Activated CD4-positive, alpha-beta T cell treated with anti-CD3 and anti-CD28 coated beads for 36 hours (primary cell): ENCODE results near the gene IQGAP2. TPM values are rescaled to one million over a fixed set of nuclear protein-coding genes. Genes with fewer than 3 reads are reported as not detected.
A peak's percentile ranks its signal among the peaks of the same experiment; 100 is the strongest.

Source experiments
- ATAC-seq: fragments of 200-7000 bp; cut with Tn5 transposase; one replicate; pipeline ENCODE4 v1.10.0; 2021; ENCODE audit warnings: mild to moderate bottlenecking, moderate library complexity
- CTCF ChIA-PET: fragments of 350-600 bp; sonication (Branson Sonifier 250); formaldehyde crosslinking; loops from one replicate; lab custom pipeline; 2021; ENCODE audit warnings: antibody characterized with exemption; lab: Charles Lee
- POLR2A ChIA-PET: fragments of 350-600 bp; sonication (Branson Sonifier 250); formaldehyde crosslinking; loops from one replicate; lab custom pipeline; 2021; ENCODE audit warnings: antibody characterized with exemption, inconsistent platforms; lab: Charles Lee
- DNase-seq: peaks from one replicate; pipeline ENCODE4 v3.0.0-alpha.2; 2020
- H3K27ac Mint-ChIP-seq: one replicate; pipeline ENCODE4 v1.8.0; 2021; ENCODE audit warnings: mixed read lengths
- H3K27me3 Mint-ChIP-seq: one replicate; pipeline ENCODE4 v1.8.0; 2021; ENCODE audit warnings: mixed read lengths
- H3K36me3 Mint-ChIP-seq: one replicate; pipeline ENCODE4 v1.8.0; 2021; ENCODE audit warnings: low read depth, mixed read lengths
- H3K4me1 Mint-ChIP-seq: one replicate; pipeline ENCODE4 v1.8.0; 2021; ENCODE audit warnings: mixed read lengths
- H3K4me3 Mint-ChIP-seq: one replicate; pipeline ENCODE4 v1.8.0; 2021; ENCODE audit warnings: mild to moderate bottlenecking, moderate library complexity, mixed read lengths
- H3K9me3 Mint-ChIP-seq: one replicate; pipeline ENCODE4 v1.8.0; 2021; ENCODE audit warnings: low read depth, mixed read lengths
- intact Hi-C, 2 experiments: fragments of 100-400 bp; cut with DNase I in 1 of 2; cut with micrococcal nuclease in 1 of 2; formaldehyde crosslinking; loops; one replicate each; pipeline versions ENCODE4 v1.14.2 to v1.15.1; 2022 to 2024; cut with DNase I, micrococcal nuclease
- total RNA-seq, 2 experiments: library from RNA; stranded (reverse); gene quantifications; one replicate each; pipeline ENCODE4 v1.2.3, GENCODE V29; 2021

IQGAP2 gene
- total RNA-seq, 2 experiments from 2014 or later, result 62.7 to 82.7 TPM

- CTCF ChIA-PET, result no interaction called here
- ATAC-seq (no peak), DNase-seq (no peak)
- no peak overlapping the region for H3K4me3 Mint-ChIP-seq
- H3K9me3 Mint-ChIP-seq, result no peaks in the 10 kb centered on the region
- intact Hi-C loops, result no loop called here
- POLR2A ChIA-PET, result interaction anchor here (1.2 kb wide), 1 partner anchor 44 kb away, joined by 3 read pairs; no protein-coding TSS in a partner anchor
- H3K4me1 Mint-ChIP-seq, result peaks cover 25% of the 10 kb centered on the region
- H3K27me3 Mint-ChIP-seq, result no peaks in the 10 kb centered on the region
- no peaks in the 10 kb centered on the region for H3K36me3 Mint-ChIP-seq
- no peak overlapping the region for H3K27ac Mint-ChIP-seq
Measured at GRCh38 chr5:76372323-76373054, 30.6 kb upstream of the IQGAP2 start.

- Mint-ChIP-seq H3K27me3 (no peaks in the 10 kb centered on the region), H3K4me3 (no peak overlapping the region), H3K36me3 (no peaks in the 10 kb centered on the region), H3K9me3 (no peaks in the 10 kb centered on the region), H3K4me1 (peaks cover 24% of the 10 kb centered on the region), H3K27ac (no peak overlapping the region)
- ChIA-PET POLR2A (no interaction called here), CTCF (interaction anchor here (0.7 to 1.7 kb wide), 3 partner anchors 8 to 398 kb away, joined by 3 to 6 read pairs (median 4); no protein-coding TSS in a partner anchor)
- intact Hi-C loops, result no loop called here
- ATAC-seq (no peak), DNase-seq (no peak)
Measured at GRCh38 chr5:76376148-76376865, 26.8 kb upstream of the IQGAP2 start.

- Mint-ChIP-seq H3K4me3 (no peak overlapping the region), H3K4me1 (peaks cover 23% of the 10 kb centered on the region), H3K27me3 (no peaks in the 10 kb centered on the region), H3K27ac (no peak overlapping the region), H3K9me3 (no peaks in the 10 kb centered on the region), H3K36me3 (no peaks in the 10 kb centered on the region)
- ChIA-PET CTCF (interaction anchor here (0.6 to 1.4 kb wide), 2 partner anchors 398 to 1539 kb away, joined by 3 to 4 read pairs; no protein-coding TSS in a partner anchor), POLR2A (no interaction called here)
- intact Hi-C loops, result no loop called here
- ATAC-seq (no peak), DNase-seq (no peak)
Measured at GRCh38 chr5:76376866-76377230, 26.2 kb upstream of the IQGAP2 start.

GRCh38 chr5:76378355-76378754 is 24.7 kb upstream of the IQGAP2 start:
- intact Hi-C loops, result no loop called here
- CTCF ChIA-PET, result interaction anchor here (0.9 kb wide), 1 partner anchor 22 kb away, joined by 3 read pairs; no protein-coding TSS in a partner anchor
- POLR2A ChIA-PET, result no interaction called here
- Mint-ChIP-seq H3K36me3 (no peaks in the 10 kb centered on the region), H3K4me3 (no peak overlapping the region), H3K4me1 (peaks cover 22% of the 10 kb centered on the region), H3K27me3 (no peaks in the 10 kb centered on the region), H3K27ac (no peak overlapping the region), H3K9me3 (no peaks in the 10 kb centered on the region)
- DNase-seq, result no peak
- no peak for ATAC-seq

GRCh38 chr5:76379316-76379715 is 23.8 kb upstream of the IQGAP2 start:
- H3K27ac Mint-ChIP-seq, result peak overlapping the region; percentile 21
- H3K36me3 Mint-ChIP-seq, result no peaks in the 10 kb centered on the region
- ChIA-PET POLR2A (no interaction called here), CTCF (interaction anchor here (0.7 to 1.8 kb wide), 3 partner anchors 10 to 78 kb away, joined by 3 to 8 read pairs (median 3); no protein-coding TSS in a partner anchor)
- no peaks in the 10 kb centered on the region for H3K9me3 Mint-ChIP-seq
- no peaks in the 10 kb centered on the region for H3K27me3 Mint-ChIP-seq
- intact Hi-C loops, result no loop called here
- peaks cover 30% of the 10 kb centered on the region for H3K4me1 Mint-ChIP-seq
- DNase-seq, result no peak
- ATAC-seq, result peak; percentile 51
- H3K4me3 Mint-ChIP-seq, result no peak overlapping the region

GRCh38 chr5:76379855-76380254 is 23.2 kb upstream of the IQGAP2 start:
- ATAC-seq (no peak), DNase-seq (no peak)
- H3K27ac Mint-ChIP-seq, result no peak overlapping the region
- H3K9me3 Mint-ChIP-seq, result no peaks in the 10 kb centered on the region
- H3K4me1 Mint-ChIP-seq, result peaks cover 34% of the 10 kb centered on the region
- no peak overlapping the region for H3K4me3 Mint-ChIP-seq
- intact Hi-C loops, result no loop called here
- ChIA-PET CTCF (interaction anchor here (0.7 to 1.8 kb wide), 2 partner anchors 10 to 79 kb away, joined by 3 to 8 read pairs; no protein-coding TSS in a partner anchor), POLR2A (no interaction called here)
- no peaks in the 10 kb centered on the region for H3K36me3 Mint-ChIP-seq
- no peaks in the 10 kb centered on the region for H3K27me3 Mint-ChIP-seq

GRCh38 chr5:76380346-76381066 is 22.6 kb upstream of the IQGAP2 start:
- H3K36me3 Mint-ChIP-seq, result no peaks in the 10 kb centered on the region
- DNase-seq (no peak), ATAC-seq (no peak)
- no peak overlapping the region for H3K4me3 Mint-ChIP-seq
- no peak overlapping the region for H3K27ac Mint-ChIP-seq
- peaks cover 38% of the 10 kb centered on the region for H3K4me1 Mint-ChIP-seq
- CTCF ChIA-PET, result interaction anchor here (0.6 to 1.8 kb wide), 3 partner anchors 9 to 108 kb away, joined by 3 to 8 read pairs (median 3); no protein-coding TSS in a partner anchor
- intact Hi-C loops, result no loop called here
- POLR2A ChIA-PET, result no interaction called here
- H3K9me3 Mint-ChIP-seq, result no peaks in the 10 kb centered on the region
- H3K27me3 Mint-ChIP-seq, result no peaks in the 10 kb centered on the region

GRCh38 chr5:76383126-76383832 is 19.8 kb upstream of the IQGAP2 start:
- Mint-ChIP-seq H3K36me3 (no peaks in the 10 kb centered on the region), H3K9me3 (no peaks in the 10 kb centered on the region), H3K27me3 (no peaks in the 10 kb centered on the region), H3K4me1 (peaks cover 36% of the 10 kb centered on the region), H3K27ac (no peak overlapping the region), H3K4me3 (no peak overlapping the region)
- ChIA-PET CTCF (interaction anchor here (1.0 to 1.4 kb wide), 3 partner anchors 8 to 161 kb away, joined by 3 to 6 read pairs (median 3); no protein-coding TSS in a partner anchor), POLR2A (no interaction called here)
- no peak for DNase-seq
- intact Hi-C loops, result no loop called here
- peak; percentile 31 for ATAC-seq

- Mint-ChIP-seq H3K4me1 (peaks cover 31% of the 10 kb centered on the region), H3K27me3 (no peaks in the 10 kb centered on the region), H3K36me3 (no peaks in the 10 kb centered on the region), H3K9me3 (no peaks in the 10 kb centered on the region), H3K27ac (no peak overlapping the region), H3K4me3 (no peak overlapping the region)
- intact Hi-C loops, result no loop called here
- ChIA-PET CTCF (interaction anchor here (0.7 to 1.4 kb wide), 2 partner anchors 9 to 18 kb away, joined by 3 to 6 read pairs; no protein-coding TSS in a partner anchor), POLR2A (interaction anchor here (0.5 to 0.6 kb wide), 2 partner anchors 186 to 817 kb away, joined by 3 read pairs; no protein-coding TSS in a partner anchor)
- DNase-seq (no peak), ATAC-seq (no peak)
Measured at GRCh38 chr5:76384189-76384588, 18.9 kb upstream of the IQGAP2 start.

- Mint-ChIP-seq H3K27me3 (no peaks in the 10 kb centered on the region), H3K4me3 (no peak overlapping the region), H3K9me3 (no peaks in the 10 kb centered on the region), H3K36me3 (no peaks in the 10 kb centered on the region), H3K27ac (no peak overlapping the region), H3K4me1 (peaks cover 29% of the 10 kb centered on the region)
- DNase-seq, result no peak
- intact Hi-C loops, result no loop called here
- CTCF ChIA-PET, result interaction anchor here (0.6 to 1.4 kb wide), 3 partner anchors 9 to 115 kb away, joined by 3 to 6 read pairs (median 3); no protein-coding TSS in a partner anchor
- no peak for ATAC-seq
- POLR2A ChIA-PET, result no interaction called here
Measured at GRCh38 chr5:76384705-76385104, 18.4 kb upstream of the IQGAP2 start.
